Activated CD4-positive, alpha-beta memory T cell treated with anti-CD3 and anti-CD28 coated beads, Interleukin-2, amount 10 ng/mL, durations not matched to agents 7 days and 5 days (primary cell): Measurements from ENCODE around the gene UBASH3B. TPM values are rescaled to one million over a fixed set of nuclear protein-coding genes. Genes with fewer than 3 reads are reported as not detected.

Experiments used
- CTCF ChIA-PET: fragments of 350-600 bp; sonication (Branson Sonifier 250); formaldehyde crosslinking; loops from one replicate; lab custom pipeline; 2021; ENCODE audit warnings: antibody characterized with exemption, inconsistent platforms; lab: Charles Lee
- POLR2A ChIA-PET: fragments of 350-600 bp; sonication (Branson Sonifier 250); formaldehyde crosslinking; loops from one replicate; lab custom pipeline; 2021; ENCODE audit warnings: antibody characterized with exemption; lab: Charles Lee
- DNase-seq: peaks from one replicate; pipeline ENCODE4 v3.0.0-alpha.2; 2020
- H3K27ac Mint-ChIP-seq: one replicate; pipeline ENCODE4 v1.8.0; 2021; ENCODE audit warnings: mild to moderate bottlenecking, mixed read lengths
- H3K27me3 Mint-ChIP-seq: one replicate; pipeline ENCODE4 v1.8.0; 2021; ENCODE audit warnings: mixed read lengths
- H3K36me3 Mint-ChIP-seq: one replicate; pipeline ENCODE4 v1.8.0; 2021; ENCODE audit warnings: low read depth, mixed read lengths
- H3K4me1 Mint-ChIP-seq: one replicate; pipeline ENCODE4 v1.8.0; 2021; ENCODE audit warnings: mixed read lengths
- H3K4me3 Mint-ChIP-seq: one replicate; pipeline ENCODE4 v1.8.0; 2021; ENCODE audit warnings: mild to moderate bottlenecking, mixed read lengths
- H3K9me3 Mint-ChIP-seq: one replicate; pipeline ENCODE4 v1.8.0; 2021; ENCODE audit warnings: mixed read lengths
- total RNA-seq, 2 experiments: library from RNA; stranded (reverse); gene quantifications; one replicate each; pipeline ENCODE4 v1.2.3, GENCODE V29; 2021

The UBASH3B gene
- total RNA-seq, 2 experiments from 2014 or later = 18.4 to 20.9 TPM

DNA sequence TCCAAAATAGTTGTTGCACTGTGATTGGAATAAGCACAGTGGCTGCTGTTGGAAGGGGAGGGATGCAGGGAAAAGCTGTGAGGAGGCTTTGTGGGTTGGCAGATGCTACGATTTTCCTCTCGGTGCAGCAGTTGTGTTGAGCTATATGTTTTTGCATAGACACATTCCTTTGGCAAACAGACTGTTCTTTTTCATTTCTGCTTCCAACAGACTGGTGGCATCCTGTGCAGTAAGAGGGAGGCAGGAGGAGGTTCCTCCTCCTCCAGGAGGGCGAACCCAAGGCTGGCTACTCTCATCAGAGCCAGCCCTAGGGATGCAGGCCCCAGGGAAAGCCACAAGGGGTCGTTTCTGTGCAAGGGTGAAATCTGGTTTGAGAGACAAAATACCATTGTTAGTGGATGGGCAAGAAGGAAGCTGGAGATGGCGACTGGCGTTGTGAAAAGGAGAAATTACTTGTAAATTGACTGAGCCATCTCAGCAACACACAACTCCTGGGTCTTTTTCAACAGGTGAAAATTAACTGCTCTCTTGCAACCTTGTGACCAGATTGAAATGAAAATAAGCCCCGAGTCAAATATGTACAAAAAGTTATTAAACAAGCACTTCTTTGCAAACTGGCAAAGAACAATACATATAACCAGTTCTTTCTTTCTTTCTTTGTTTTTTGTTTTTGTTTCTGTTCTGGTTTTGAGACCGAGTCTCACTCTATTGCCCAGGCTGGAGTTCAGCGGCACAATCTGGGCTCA lies 26.5 kb upstream of the UBASH3B start:
- Mint-ChIP-seq H3K27me3 (peaks cover 9% of the 10 kb centered on the region), H3K4me1 (peaks cover 5% of the 10 kb centered on the region), H3K36me3 (no peaks in the 10 kb centered on the region), H3K4me3 (no peak overlapping the region), H3K27ac (no peak overlapping the region), H3K9me3 (no peaks in the 10 kb centered on the region)
- ChIA-PET CTCF (interaction anchor here (0.6 to 7.2 kb wide), 33 partner anchors 9 to 392 kb away, joined by 3 to 102 read pairs (median 4); partner anchors contain the start of gene UBASH3B), POLR2A (interaction anchor here (1.3 to 2.1 kb wide), 2 partner anchors 27 to 126 kb away, joined by 5 to 8 read pairs; partner anchors contain the start of gene UBASH3B)
- DNase-seq = peak; percentile 67

DNA sequence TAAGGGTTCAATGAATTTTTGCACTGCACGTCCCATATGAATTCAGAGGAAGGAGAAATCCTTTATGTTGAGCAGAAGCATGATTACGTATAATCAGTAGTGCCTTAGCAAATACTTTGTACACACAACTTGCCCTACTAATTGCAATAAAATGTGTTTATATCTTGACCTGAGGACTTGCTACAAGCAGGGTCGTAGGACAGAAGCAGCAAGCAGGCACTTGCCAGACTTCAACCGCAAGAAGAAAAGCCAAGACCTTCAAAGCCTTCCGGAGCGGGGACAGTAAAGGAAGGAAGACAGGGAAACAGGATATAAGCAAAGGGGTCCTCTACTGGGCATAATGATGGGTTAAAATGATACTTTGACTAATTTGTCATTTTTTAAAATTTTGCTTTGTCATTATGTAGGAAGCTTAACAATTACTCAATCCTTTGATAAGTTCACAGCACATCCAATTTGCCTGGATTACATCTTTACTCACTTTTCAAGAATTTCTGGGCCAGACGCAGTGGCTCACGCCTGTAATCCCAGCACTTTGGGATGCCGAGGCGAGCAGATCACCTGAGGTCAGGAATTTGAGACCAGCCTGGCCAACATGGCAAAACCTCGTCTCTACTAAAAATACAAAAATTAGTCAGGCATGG lies 23.2 kb upstream of the UBASH3B start:
- ChIA-PET POLR2A (no interaction called here), CTCF (interaction anchor here (1.2 to 6.2 kb wide), 7 partner anchors 23 to 222 kb away, joined by 3 to 54 read pairs (median 4); partner anchors contain the start of gene UBASH3B)
- no peaks in the 10 kb centered on the region for H3K9me3 Mint-ChIP-seq
- no peaks in the 10 kb centered on the region for H3K36me3 Mint-ChIP-seq
- DNase-seq = no peak
- H3K27me3 Mint-ChIP-seq = peaks cover 9% of the 10 kb centered on the region
- H3K4me3 Mint-ChIP-seq = no peak overlapping the region
- H3K27ac Mint-ChIP-seq = no peak overlapping the region
- peaks cover 6% of the 10 kb centered on the region for H3K4me1 Mint-ChIP-seq

DNA sequence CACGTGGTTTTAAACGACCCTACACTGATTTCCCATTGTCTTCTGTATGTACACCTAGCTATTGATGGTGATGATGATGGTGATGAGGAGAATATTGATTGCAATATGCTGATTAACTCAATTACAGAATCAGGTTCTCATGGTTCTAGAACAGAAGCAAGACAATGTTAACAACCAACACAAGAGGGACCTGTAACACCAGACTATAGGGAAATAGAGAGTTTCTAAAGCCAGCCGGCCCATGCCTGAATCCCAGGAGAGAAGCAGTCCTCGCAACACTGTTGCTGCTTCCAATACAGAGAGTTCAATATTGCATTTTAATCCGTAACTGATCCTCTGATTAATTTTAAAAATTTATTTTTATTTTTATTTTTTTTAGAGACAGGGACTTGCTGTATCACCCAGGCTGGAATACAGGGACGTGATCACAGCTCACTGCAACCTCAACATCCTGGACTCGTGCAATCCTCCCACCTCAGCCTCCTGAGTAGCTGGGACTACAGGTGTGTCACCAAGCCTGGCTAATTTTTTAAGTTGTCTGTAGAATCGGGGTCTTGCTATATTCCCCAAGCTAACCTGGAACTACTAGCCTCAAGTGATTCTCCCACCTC lies 22.2 kb upstream of the UBASH3B start:
- no peaks in the 10 kb centered on the region for H3K36me3 Mint-ChIP-seq
- H3K27ac Mint-ChIP-seq = no peak overlapping the region
- H3K27me3 Mint-ChIP-seq = peaks cover 9% of the 10 kb centered on the region
- peaks cover 11% of the 10 kb centered on the region for H3K4me1 Mint-ChIP-seq
- H3K4me3 Mint-ChIP-seq = no peak overlapping the region
- no peaks in the 10 kb centered on the region for H3K9me3 Mint-ChIP-seq
- ChIA-PET CTCF (interaction anchor here (1.2 to 6.2 kb wide), 5 partner anchors 22 to 219 kb away, joined by 3 to 54 read pairs (median 12); partner anchors contain the start of gene UBASH3B), POLR2A (no interaction called here)
- DNase-seq = no peak

DNA sequence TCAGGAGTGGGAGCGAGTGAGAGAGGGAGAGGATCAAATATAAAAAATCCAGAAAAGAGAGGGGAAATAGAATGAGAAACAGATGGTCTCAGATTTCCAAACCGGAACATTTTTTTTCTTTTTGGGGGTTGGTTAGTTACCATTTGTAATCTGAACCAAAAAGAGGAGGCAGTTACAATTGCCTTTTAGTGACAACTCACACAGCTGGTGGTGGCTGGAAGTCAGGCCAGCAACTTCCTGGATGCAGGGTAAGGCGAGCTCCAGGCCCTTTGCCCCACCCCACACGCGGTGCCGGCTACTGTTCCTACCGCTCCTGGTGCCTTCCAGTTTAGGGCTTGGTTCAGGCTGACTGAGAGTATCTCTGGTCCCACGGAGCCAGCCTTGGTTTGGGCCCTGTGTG lies 21.0 kb upstream of the UBASH3B start:
- peaks cover 8% of the 10 kb centered on the region for H3K4me1 Mint-ChIP-seq
- no peaks in the 10 kb centered on the region for H3K36me3 Mint-ChIP-seq
- H3K9me3 Mint-ChIP-seq = no peaks in the 10 kb centered on the region
- ChIA-PET POLR2A (no interaction called here), CTCF (interaction anchor here (2.7 to 6.2 kb wide), 3 partner anchors 121 to 218 kb away, joined by 12 to 54 read pairs (median 41); no protein-coding TSS in a partner anchor)
- DNase-seq = no peak
- no peak overlapping the region for H3K27ac Mint-ChIP-seq
- peaks cover 5% of the 10 kb centered on the region for H3K27me3 Mint-ChIP-seq
- no peak overlapping the region for H3K4me3 Mint-ChIP-seq

DNA sequence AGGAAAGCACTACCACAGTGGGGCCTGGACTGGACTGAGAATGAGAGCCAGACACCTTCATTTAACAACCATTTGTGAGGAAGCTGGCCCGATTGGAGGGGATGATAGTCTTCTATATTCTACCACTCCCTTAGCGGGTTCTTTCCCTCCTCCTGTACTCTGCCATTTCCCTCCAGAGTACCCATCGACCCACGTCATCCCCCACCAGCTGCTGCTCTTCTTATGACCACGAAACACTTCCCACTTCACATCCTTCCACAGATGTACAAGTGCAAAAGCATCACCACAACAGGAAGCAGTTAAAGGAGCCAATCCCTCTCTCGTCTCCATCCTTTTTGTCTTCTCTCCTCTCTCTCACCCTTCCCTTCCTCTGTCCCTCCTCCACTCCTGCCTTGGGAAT lies 18.0 kb upstream of the UBASH3B start:
- Mint-ChIP-seq H3K4me1 (peaks cover 6% of the 10 kb centered on the region), H3K36me3 (no peaks in the 10 kb centered on the region), H3K27me3 (peaks cover 2% of the 10 kb centered on the region), H3K27ac (no peak overlapping the region), H3K9me3 (no peaks in the 10 kb centered on the region), H3K4me3 (no peak overlapping the region)
- CTCF ChIA-PET = interaction anchor here (1.2 to 6.2 kb wide), 3 partner anchors 9 to 118 kb away, joined by 4 to 54 read pairs (median 11); partner anchors contain the start of gene UBASH3B
- DNase-seq = no peak
- POLR2A ChIA-PET = no interaction called here

DNA sequence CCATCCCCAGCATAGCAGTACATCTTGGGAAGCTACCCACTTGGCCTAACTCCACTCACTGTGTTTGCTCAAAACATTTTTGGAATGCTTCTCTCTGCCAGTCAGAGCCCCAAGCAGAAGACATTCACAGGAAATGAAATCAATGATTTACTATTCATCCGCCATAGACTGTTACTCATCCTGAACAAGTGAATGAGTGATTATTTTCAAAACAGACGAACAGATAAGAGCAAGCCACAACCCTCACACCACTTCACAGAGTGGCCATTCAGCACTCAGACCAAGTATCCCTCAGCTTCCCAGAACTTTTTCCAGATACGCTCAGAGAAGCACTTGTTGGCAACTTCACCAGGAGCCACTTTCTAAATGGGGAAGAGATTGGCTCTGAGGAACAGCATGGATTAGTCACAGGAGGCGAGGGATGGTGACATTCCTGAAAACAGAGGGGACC lies 13.0 kb upstream of the UBASH3B start:
- no peak for DNase-seq
- no peaks in the 10 kb centered on the region for H3K9me3 Mint-ChIP-seq
- no peak overlapping the region for H3K27ac Mint-ChIP-seq
- peaks cover 3% of the 10 kb centered on the region for H3K4me1 Mint-ChIP-seq
- no peaks in the 10 kb centered on the region for H3K36me3 Mint-ChIP-seq
- H3K27me3 Mint-ChIP-seq = peaks cover 3% of the 10 kb centered on the region
- ChIA-PET POLR2A (no interaction called here), CTCF (interaction anchor here (1.1 kb wide), 1 partner anchor 14 kb away, joined by 3 read pairs; the partner anchor contains the start of gene UBASH3B)
- H3K4me3 Mint-ChIP-seq = no peak overlapping the region

DNA sequence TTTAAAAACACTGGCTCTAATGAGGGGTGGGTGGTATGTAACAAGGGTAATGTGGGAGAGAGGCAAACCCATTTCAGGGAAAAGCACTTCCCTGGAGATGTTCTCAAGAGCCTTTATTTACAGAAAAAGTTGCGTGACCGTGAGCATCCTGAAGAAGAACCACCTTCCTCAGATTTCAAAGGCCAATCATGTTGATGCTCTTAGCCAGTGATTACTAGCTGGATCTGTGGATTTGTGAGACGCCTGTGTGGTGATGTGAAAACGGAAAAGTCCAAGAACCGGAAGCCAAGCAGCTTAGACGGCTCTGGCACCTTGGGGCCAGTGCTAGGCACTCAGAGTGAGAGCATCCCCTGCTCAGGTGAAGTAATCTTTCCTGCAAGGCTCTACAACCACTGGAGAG lies 12.6 kb upstream of the UBASH3B start:
- CTCF ChIA-PET = interaction anchor here (1.1 kb wide), 1 partner anchor 13 kb away, joined by 3 read pairs; the partner anchor contains the start of gene UBASH3B

DNA sequence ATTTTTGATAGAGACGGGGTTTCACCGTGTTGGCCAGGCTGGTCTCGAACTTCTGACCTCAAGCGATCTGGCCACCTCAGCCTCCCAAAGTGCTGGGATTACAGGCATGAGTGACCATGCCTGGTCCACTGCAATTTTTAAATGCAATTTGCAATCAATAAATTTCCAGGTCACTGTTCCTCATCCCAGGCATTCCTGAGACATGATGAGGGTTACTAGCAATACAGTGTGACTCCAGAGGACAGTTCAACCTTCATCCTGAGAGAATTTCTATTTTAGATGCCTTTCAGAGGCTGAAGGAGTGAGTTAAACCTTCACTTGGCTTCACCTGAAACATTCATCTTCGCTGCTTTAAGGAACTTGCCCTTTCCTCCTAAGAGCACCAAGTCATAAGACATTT lies 9.7 kb upstream of the UBASH3B start:
- ChIA-PET CTCF (interaction anchor here (0.6 kb wide), 1 partner anchor 824 kb away, joined by 3 read pairs; no protein-coding TSS in a partner anchor), POLR2A (no interaction called here)
- no peak overlapping the region for H3K27ac Mint-ChIP-seq
- no peak overlapping the region for H3K4me3 Mint-ChIP-seq
- no peak for DNase-seq
- no peaks in the 10 kb centered on the region for H3K36me3 Mint-ChIP-seq
- H3K4me1 Mint-ChIP-seq = peaks cover 3% of the 10 kb centered on the region
- no peaks in the 10 kb centered on the region for H3K9me3 Mint-ChIP-seq
- peaks cover 3% of the 10 kb centered on the region for H3K27me3 Mint-ChIP-seq

More for the DNA sequence above, 12.6 kb upstream of the UBASH3B start:
- no peaks in the 10 kb centered on the region for H3K36me3 Mint-ChIP-seq
- no peaks in the 10 kb centered on the region for H3K9me3 Mint-ChIP-seq
- no peak overlapping the region for H3K4me3 Mint-ChIP-seq
- peaks cover 3% of the 10 kb centered on the region for H3K27me3 Mint-ChIP-seq
- no peaks in the 10 kb centered on the region for H3K4me1 Mint-ChIP-seq
- POLR2A ChIA-PET = no interaction called here
- no peak overlapping the region for H3K27ac Mint-ChIP-seq
- DNase-seq = no peak

DNA sequence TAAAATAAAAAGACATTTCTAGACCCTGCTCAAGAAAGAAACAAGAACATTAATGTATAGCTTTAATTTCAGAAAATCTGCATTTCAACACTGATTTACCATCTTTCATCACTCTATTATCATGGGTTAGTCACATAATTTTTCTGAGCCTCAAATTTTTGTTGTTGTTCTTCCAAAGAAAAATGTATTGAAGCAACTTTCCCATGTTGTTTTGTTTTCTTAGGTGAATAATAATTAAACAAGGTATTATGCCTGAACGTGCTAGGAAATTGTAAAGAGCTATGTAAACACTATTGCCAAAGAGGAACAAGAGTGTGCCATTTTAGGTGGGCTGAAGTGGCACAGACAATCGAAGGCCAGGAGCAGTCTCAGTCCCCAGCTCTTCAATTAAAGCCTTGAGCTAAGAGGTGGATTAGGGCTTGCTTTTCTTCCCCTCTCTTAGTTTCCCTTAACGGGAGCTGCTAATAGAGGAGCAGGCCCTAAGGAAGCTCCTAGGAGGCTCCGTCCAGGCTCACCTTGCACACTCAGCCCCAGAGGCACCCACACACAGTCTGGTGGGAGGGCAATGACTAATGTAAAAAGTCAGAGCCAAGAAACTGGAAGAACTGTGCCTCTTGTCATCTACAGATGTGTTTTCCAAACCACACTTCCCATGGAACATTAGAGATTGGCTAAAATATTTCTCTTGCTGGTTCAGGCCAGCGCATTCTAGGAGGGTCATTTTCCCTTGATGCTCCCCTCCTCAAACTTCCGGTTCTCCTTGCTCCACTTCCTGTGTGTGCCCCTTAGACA lies 8.8 kb upstream of the UBASH3B start:
- ChIA-PET CTCF (interaction anchor here (0.6 to 1.4 kb wide), 3 partner anchors 8 to 823 kb away, joined by 3 to 4 read pairs (median 4); no protein-coding TSS in a partner anchor), POLR2A (no interaction called here)
- Mint-ChIP-seq H3K9me3 (no peaks in the 10 kb centered on the region), H3K4me1 (peaks cover 3% of the 10 kb centered on the region), H3K4me3 (no peak overlapping the region), H3K27me3 (peaks cover 3% of the 10 kb centered on the region), H3K27ac (no peak overlapping the region), H3K36me3 (no peaks in the 10 kb centered on the region)
- no peak for DNase-seq

DNA sequence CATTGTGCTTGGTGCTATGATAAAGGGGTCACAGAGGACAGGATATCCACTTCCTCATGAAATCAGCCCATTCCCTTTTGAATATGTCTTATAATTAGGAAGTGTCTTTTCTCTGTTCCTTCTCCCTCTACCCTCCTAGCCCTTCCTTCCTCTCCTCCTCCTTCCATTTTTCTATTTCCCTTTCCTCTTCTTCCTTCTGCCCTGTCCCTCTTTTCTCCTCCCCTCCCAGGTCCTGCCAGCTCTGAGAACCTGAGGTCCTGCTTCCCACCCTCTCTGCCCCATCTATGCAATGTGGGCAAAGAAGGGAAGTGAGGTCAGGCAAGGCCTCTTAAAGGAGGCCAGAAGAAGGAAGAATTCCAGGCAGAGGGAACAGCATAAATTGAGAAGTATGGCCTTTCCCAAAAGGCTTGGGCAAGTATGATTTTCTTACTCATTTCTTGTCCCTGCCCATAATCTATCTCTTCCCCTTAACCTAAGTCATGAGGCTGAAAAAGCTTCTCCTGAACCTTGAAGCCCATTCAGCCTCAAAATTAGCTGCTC lies 7.7 kb upstream of the UBASH3B start:
- DNase-seq = no peak
- H3K4me3 Mint-ChIP-seq = no peak overlapping the region
- H3K36me3 Mint-ChIP-seq = no peaks in the 10 kb centered on the region
- POLR2A ChIA-PET = interaction anchor here (0.6 kb wide), 1 partner anchor 56 kb away, joined by 3 read pairs; no protein-coding TSS in a partner anchor
- peaks cover 8% of the 10 kb centered on the region for H3K27me3 Mint-ChIP-seq
- peaks cover 3% of the 10 kb centered on the region for H3K4me1 Mint-ChIP-seq
- H3K27ac Mint-ChIP-seq = no peak overlapping the region
- CTCF ChIA-PET = interaction anchor here (1.3 to 1.4 kb wide), 2 partner anchors 8 to 9 kb away, joined by 4 read pairs; no protein-coding TSS in a partner anchor
- H3K9me3 Mint-ChIP-seq = no peaks in the 10 kb centered on the region

DNA sequence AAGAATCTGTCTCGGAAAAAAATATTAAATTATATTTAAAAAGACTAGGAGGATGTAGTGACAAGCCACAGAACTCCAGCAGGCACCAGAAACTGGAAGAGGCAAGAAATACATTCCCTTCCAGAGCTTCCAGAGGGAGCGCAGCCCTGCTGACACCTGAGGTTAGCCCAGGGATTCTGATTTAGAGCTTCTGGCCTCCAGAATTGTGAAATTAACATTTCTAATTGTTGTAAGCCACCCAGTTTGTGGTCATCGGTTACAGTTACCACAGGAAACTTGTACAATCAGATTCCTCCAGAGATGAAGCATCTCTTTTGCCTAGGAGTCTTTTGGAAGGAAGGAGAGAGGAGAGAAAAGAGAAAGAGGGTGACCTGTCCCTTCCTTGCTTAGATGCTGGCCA lies 6.4 kb upstream of the UBASH3B start:
- H3K9me3 Mint-ChIP-seq = no peaks in the 10 kb centered on the region
- peaks cover 3% of the 10 kb centered on the region for H3K4me1 Mint-ChIP-seq
- no peak for DNase-seq
- H3K36me3 Mint-ChIP-seq = no peaks in the 10 kb centered on the region
- ChIA-PET POLR2A (no interaction called here), CTCF (no interaction called here)
- no peak overlapping the region for H3K4me3 Mint-ChIP-seq
- H3K27ac Mint-ChIP-seq = no peak overlapping the region
- H3K27me3 Mint-ChIP-seq = peaks cover 21% of the 10 kb centered on the region

DNA sequence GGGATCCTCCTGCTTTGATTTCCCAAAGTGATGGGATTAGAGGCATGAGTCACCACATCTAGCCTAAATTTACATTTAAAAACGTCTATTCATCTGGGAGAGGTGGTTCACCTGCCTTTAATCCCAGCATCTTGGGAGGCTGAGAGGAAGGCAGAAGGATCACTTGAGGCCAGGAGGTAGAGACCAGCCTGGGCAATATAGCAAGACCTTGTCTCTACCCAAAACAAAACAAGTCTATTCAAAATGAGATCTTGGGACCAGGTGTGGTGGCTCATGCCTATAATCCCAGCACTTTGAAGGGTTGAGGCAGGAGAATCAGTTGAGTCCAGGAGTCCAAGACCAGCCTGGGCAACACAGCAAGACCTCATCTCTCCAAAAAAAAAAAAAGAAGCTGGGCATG lies 4.9 kb upstream of the UBASH3B start:
- peaks cover 9% of the 10 kb centered on the region for H3K4me1 Mint-ChIP-seq
- ChIA-PET POLR2A (no interaction called here), CTCF (interaction anchor here (1.3 kb wide), 1 partner anchor 131 kb away, joined by 3 read pairs; no protein-coding TSS in a partner anchor)
- no peak for DNase-seq
- peaks cover 29% of the 10 kb centered on the region for H3K27me3 Mint-ChIP-seq
- no peak overlapping the region for H3K4me3 Mint-ChIP-seq
- no peaks in the 10 kb centered on the region for H3K9me3 Mint-ChIP-seq
- H3K27ac Mint-ChIP-seq = no peak overlapping the region
- H3K36me3 Mint-ChIP-seq = no peaks in the 10 kb centered on the region
